K562 (cell line): Measurements from ENCODE around the gene EEFSEC. TPM values are rescaled to one million over a fixed set of nuclear protein-coding genes. Genes with fewer than 3 reads are reported as not detected.

Source experiments
- EP400 ChIP-seq: fragments of 450-650 bp; IDR thresholded peaks from 2 replicates; pipeline ENCODE4 v1.6.1; 2017; ENCODE audit warnings: antibody characterized with exemption, mild to moderate bottlenecking, moderate library complexity
- GATAD2B ChIP-seq: fragments of 450-650 bp; IDR thresholded peaks from 2 replicates; pipeline ENCODE4 v1.6.1; 2017; ENCODE audit warnings: mild to moderate bottlenecking, borderline replicate concordance
- NCOA4 ChIP-seq: fragments of 450-650 bp; IDR thresholded peaks from 2 replicates; pipeline ENCODE4 v1.6.1; 2018; ENCODE audit warnings: mild to moderate bottlenecking; ENCODE audit not compliant: partially characterized antibody
- STAG1 ChIP-seq: sonication (generic); formaldehyde crosslinking; IDR thresholded peaks from 2 replicates; pipeline ENCODE4 v1.5.0; 2020; ENCODE audit warnings: missing genetic modification reagents, borderline replicate concordance
- VEZF1 ChIP-seq: fragments of 200-800 bp; sonication (Bioruptor generic); IDR thresholded peaks from 2 replicates; pipeline ENCODE4 v1.6.1; 2017; ENCODE audit warnings: missing genetic modification characterization, missing compliant biosample characterization
- ZNF780A ChIP-seq: fragments of 250-450 bp; sonication (Bioruptor Pico); IDR thresholded peaks from 2 replicates; pipeline ENCODE4 v1.5.0; 2021; ENCODE audit warnings: mild to moderate bottlenecking
- polyA plus RNA-seq, 8 experiments: library from polyadenylated mRNA; depleted of rRNA in 4 of 8; stranded (reverse) in 5 of 8; unstranded in 3 of 8; fragments of >200 nt; fragmentation: Nextera tagmentation in 2 of 8; fragmentation: Illumina TruSeq in 1 of 8; extraction: Ambion mirVana in 2 of 8; extraction: Trizol in 1 of 8; gene quantifications; 2 replicates each; pipeline versions ENCODE4 v1.2.1 to v1.2.3, GENCODE V29; 2011 to 2014; ENCODE audit warnings: inconsistent platforms in 1 of 8, missing spikeins in 1 of 8
- total RNA-seq, 7 experiments: library from RNA; depleted of rRNA in 6 of 7; stranded (reverse); fragments of >200 nt in 6 of 7; fragmentation: Illumina TruSeq in 2 of 7; extraction: Trizol in 2 of 7; gene quantifications; 2 replicates each; pipeline versions ENCODE4 v1.2.1 to v1.2.3, GENCODE V29; 2011 to 2021; ENCODE audit warnings: low replicate concordance in 1 of 7
- TF ChIP-seq, protein P1 (sequence below): fragments of 200-600 bp; sonication (generic); IDR thresholded peaks from one replicate; pipeline ENCODE4 v1.6.1; 2012; ENCODE audit warnings: mild to moderate bottlenecking, low read depth, low read length, inconsistent platforms
- TF ChIP-seq, protein P2 (sequence below), 2 experiments: fragments of 450-650 bp; IDR thresholded peaks; 2 replicates each; pipeline ENCODE4 v1.6.1; 2018; ENCODE audit warnings: mild to moderate bottlenecking in 2 of 2, low read depth in 1 of 2; ENCODE audit not compliant: partially characterized antibody in 2 of 2

Gene EEFSEC
- total and polyA plus RNA-seq, 9 of the 15 experiments (the other 6 are each of a cell fraction or from before 2014, with no cell fraction given): 0.35 to 11.8 (median 7.7) TPM

DNA sequence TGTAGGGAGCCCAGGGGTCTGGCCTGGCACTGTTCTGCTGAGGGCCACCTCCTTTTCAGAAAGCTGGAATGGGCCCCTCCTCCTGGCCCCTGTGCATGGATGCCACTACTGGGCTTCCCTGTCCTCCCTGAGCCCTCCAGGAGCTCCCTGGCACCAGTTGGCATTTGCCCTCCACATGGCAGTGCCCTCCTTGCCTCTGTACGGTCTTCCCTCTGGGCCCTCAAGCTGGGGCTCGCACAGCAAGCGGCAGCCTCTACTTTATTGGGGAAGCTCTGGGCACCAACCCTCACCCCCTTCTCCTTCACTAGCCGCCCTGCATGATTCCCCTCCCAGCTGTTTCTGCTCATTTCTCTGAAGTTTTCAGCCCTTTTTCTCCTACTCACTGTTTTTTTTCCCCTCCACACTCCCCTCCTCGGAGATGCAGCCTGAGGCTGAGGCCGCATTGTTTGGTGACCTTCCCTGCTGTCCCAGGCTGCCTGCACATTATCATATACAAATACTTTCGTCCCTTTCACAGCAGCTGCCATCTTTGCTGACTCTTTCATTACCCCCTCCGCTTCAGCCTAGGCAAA, 127.3 kb downstream of the EEFSEC start (continued):
- TF ChIP-seq, protein P1, sequence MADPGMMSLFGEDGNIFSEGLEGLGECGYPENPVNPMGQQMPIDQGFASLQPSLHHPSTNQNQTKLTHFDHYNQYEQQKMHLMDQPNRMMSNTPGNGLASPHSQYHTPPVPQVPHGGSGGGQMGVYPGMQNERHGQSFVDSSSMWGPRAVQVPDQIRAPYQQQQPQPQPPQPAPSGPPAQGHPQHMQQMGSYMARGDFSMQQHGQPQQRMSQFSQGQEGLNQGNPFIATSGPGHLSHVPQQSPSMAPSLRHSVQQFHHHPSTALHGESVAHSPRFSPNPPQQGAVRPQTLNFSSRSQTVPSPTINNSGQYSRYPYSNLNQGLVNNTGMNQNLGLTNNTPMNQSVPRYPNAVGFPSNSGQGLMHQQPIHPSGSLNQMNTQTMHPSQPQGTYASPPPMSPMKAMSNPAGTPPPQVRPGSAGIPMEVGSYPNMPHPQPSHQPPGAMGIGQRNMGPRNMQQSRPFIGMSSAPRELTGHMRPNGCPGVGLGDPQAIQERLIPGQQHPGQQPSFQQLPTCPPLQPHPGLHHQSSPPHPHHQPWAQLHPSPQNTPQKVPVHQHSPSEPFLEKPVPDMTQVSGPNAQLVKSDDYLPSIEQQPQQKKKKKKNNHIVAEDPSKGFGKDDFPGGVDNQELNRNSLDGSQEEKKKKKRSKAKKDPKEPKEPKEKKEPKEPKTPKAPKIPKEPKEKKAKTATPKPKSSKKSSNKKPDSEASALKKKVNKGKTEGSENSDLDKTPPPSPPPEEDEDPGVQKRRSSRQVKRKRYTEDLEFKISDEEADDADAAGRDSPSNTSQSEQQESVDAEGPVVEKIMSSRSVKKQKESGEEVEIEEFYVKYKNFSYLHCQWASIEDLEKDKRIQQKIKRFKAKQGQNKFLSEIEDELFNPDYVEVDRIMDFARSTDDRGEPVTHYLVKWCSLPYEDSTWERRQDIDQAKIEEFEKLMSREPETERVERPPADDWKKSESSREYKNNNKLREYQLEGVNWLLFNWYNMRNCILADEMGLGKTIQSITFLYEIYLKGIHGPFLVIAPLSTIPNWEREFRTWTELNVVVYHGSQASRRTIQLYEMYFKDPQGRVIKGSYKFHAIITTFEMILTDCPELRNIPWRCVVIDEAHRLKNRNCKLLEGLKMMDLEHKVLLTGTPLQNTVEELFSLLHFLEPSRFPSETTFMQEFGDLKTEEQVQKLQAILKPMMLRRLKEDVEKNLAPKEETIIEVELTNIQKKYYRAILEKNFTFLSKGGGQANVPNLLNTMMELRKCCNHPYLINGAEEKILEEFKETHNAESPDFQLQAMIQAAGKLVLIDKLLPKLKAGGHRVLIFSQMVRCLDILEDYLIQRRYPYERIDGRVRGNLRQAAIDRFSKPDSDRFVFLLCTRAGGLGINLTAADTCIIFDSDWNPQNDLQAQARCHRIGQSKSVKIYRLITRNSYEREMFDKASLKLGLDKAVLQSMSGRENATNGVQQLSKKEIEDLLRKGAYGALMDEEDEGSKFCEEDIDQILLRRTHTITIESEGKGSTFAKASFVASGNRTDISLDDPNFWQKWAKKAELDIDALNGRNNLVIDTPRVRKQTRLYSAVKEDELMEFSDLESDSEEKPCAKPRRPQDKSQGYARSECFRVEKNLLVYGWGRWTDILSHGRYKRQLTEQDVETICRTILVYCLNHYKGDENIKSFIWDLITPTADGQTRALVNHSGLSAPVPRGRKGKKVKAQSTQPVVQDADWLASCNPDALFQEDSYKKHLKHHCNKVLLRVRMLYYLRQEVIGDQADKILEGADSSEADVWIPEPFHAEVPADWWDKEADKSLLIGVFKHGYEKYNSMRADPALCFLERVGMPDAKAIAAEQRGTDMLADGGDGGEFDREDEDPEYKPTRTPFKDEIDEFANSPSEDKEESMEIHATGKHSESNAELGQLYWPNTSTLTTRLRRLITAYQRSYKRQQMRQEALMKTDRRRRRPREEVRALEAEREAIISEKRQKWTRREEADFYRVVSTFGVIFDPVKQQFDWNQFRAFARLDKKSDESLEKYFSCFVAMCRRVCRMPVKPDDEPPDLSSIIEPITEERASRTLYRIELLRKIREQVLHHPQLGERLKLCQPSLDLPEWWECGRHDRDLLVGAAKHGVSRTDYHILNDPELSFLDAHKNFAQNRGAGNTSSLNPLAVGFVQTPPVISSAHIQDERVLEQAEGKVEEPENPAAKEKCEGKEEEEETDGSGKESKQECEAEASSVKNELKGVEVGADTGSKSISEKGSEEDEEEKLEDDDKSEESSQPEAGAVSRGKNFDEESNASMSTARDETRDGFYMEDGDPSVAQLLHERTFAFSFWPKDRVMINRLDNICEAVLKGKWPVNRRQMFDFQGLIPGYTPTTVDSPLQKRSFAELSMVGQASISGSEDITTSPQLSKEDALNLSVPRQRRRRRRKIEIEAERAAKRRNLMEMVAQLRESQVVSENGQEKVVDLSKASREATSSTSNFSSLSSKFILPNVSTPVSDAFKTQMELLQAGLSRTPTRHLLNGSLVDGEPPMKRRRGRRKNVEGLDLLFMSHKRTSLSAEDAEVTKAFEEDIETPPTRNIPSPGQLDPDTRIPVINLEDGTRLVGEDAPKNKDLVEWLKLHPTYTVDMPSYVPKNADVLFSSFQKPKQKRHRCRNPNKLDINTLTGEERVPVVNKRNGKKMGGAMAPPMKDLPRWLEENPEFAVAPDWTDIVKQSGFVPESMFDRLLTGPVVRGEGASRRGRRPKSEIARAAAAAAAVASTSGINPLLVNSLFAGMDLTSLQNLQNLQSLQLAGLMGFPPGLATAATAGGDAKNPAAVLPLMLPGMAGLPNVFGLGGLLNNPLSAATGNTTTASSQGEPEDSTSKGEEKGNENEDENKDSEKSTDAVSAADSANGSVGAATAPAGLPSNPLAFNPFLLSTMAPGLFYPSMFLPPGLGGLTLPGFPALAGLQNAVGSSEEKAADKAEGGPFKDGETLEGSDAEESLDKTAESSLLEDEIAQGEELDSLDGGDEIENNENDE: no peak
- TF ChIP-seq GATAD2B (no peak), EP400 (no peak), ZNF780A (CRISPR knock-in tag) (no peak), STAG1 (CRISPR knock-in tag) (no peak), VEZF1 (CRISPR knock-in tag) (no peak), NCOA4 (no peak)
- TF ChIP-seq, protein P2, sequence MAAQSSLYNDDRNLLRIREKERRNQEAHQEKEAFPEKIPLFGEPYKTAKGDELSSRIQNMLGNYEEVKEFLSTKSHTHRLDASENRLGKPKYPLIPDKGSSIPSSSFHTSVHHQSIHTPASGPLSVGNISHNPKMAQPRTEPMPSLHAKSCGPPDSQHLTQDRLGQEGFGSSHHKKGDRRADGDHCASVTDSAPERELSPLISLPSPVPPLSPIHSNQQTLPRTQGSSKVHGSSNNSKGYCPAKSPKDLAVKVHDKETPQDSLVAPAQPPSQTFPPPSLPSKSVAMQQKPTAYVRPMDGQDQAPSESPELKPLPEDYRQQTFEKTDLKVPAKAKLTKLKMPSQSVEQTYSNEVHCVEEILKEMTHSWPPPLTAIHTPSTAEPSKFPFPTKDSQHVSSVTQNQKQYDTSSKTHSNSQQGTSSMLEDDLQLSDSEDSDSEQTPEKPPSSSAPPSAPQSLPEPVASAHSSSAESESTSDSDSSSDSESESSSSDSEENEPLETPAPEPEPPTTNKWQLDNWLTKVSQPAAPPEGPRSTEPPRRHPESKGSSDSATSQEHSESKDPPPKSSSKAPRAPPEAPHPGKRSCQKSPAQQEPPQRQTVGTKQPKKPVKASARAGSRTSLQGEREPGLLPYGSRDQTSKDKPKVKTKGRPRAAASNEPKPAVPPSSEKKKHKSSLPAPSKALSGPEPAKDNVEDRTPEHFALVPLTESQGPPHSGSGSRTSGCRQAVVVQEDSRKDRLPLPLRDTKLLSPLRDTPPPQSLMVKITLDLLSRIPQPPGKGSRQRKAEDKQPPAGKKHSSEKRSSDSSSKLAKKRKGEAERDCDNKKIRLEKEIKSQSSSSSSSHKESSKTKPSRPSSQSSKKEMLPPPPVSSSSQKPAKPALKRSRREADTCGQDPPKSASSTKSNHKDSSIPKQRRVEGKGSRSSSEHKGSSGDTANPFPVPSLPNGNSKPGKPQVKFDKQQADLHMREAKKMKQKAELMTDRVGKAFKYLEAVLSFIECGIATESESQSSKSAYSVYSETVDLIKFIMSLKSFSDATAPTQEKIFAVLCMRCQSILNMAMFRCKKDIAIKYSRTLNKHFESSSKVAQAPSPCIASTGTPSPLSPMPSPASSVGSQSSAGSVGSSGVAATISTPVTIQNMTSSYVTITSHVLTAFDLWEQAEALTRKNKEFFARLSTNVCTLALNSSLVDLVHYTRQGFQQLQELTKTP (IDR thresholded peaks at IDR 0.05; ENCODE audit: low read depth in 1 of 2, partially characterized antibody in 2 of 2): no peak
